ENCODE results near the gene RWDD3. TPM values are rescaled to one million over a fixed set of nuclear protein-coding genes. Genes with fewer than 3 reads are reported as not detected.

The RWDD3 gene
- total and polyA plus RNA-seq, 2 of the 13 experiments (the other 11 are each of a cell fraction or from before 2014, with no cell fraction given): 18.3 to 21.2 TPM

DNA sequence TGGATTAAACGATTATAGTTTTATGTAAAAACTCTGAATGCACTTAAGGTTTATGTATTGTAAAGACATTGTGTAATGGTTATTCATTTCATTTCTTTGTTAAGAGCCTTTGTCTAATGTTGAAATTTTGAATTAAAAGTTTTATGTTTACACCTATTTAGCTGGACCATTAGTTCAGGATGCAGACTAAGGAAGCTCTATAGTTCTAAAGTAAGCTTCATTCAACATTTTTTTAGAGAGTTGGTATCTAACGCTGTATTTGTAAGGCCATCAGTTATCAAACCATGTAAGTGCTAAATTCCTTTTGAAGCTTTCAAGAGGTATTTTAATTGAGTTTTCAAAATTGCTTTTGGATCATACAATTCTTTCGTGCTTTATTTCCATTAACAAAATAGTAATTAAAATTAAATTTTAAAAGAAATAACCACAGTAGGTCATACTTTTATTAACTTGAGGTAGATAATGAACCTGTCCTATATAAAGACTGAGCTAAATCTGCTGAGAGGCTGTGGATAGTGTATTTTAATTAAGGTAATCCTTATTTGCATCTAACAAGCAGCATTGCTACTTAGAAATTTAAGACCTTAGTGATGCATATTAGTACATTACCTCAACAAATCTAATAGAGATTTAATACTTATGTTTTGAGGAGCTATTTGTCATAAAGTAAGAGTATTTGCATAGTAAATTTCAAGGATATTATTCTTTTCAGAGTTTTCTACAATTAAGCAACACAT lies 47.9 kb downstream of the RWDD3 start:
- Histone ChIP-seq H3K27me3 (ENCODE audit: control insufficient read depth in 1 of 2, insufficient read depth in 2 of 2, low read length in 2 of 2) (no peaks in the 10 kb centered on the region), H4K20me1 (ENCODE audit: insufficient read depth, low read length) (no peaks in the 10 kb centered on the region), H3K9me3 (ENCODE audit: low read length) (no peaks in the 10 kb centered on the region), H3K36me3 (replicated peaks in 1 of 2; ENCODE audit: control insufficient read depth in 1 of 2, insufficient read depth in 2 of 2, low read length in 2 of 2) (no peaks in the 10 kb centered on the region; a peak in 1 of 5 replicates), H3K4me3 (replicated peaks in 1 of 3; ENCODE audit: insufficient read depth in 1 of 3, low read depth in 2 of 3, low read length in 3 of 3) (no peak overlapping the region), H3K79me2 (ENCODE audit: insufficient read depth, low read length) (no peaks in the 10 kb centered on the region), H2AFZ (ENCODE audit: low read length) (no peak overlapping the region), H3K4me1 (ENCODE audit: insufficient read depth, low read length) (peaks cover 10% of the 10 kb centered on the region), H3K9ac (ENCODE audit: insufficient read depth, low read depth, low read length) (no peak overlapping the region), H3K27ac (ENCODE audit: extremely low read length, insufficient read depth, low read length) (no peak overlapping the region), H3K4me2 (ENCODE audit: low read depth, low read length) (no peak overlapping the region)
- whole genome bisulfite sequencing (ENCODE audit: low lambda C conversion rate): 24% methylated on average over 3 of the region's 3 CpGs
- intact Hi-C loops (cut with micrococcal nuclease; ENCODE audit: unreplicated experiment) (no loop called here), in situ Hi-C loops (cut with HindIII; ENCODE audit: extremely low pct_ligation_motif_present, low pct_unique_long_range_greater_than_20kb) (no loop called here)
- DNase-seq (ENCODE audit: low spot score): no peak
- no peak for TF ChIP-seq PITX1 (CRISPR knock-in tag; IDR thresholded peaks at IDR 0.05)
- TF ChIP-seq HNF4A (CRISPR knock-in tag; IDR thresholded peaks at IDR 0.05): no peak
- TF ChIP-seq SNAI1 (CRISPR knock-in tag; IDR thresholded peaks at IDR 0.05; ENCODE audit: borderline replicate concordance): no peak
- no peak for TF ChIP-seq ZNF530 (CRISPR knock-in tag; IDR thresholded peaks at IDR 0.05; ENCODE audit: low read depth)
- TF ChIP-seq TOPORS (CRISPR knock-in tag; IDR thresholded peaks at IDR 0.05): no peak
- no peak for TF ChIP-seq JDP2 (CRISPR knock-in tag; IDR thresholded peaks at IDR 0.05; ENCODE audit: borderline replicate concordance)
- TF ChIP-seq, protein P1, sequence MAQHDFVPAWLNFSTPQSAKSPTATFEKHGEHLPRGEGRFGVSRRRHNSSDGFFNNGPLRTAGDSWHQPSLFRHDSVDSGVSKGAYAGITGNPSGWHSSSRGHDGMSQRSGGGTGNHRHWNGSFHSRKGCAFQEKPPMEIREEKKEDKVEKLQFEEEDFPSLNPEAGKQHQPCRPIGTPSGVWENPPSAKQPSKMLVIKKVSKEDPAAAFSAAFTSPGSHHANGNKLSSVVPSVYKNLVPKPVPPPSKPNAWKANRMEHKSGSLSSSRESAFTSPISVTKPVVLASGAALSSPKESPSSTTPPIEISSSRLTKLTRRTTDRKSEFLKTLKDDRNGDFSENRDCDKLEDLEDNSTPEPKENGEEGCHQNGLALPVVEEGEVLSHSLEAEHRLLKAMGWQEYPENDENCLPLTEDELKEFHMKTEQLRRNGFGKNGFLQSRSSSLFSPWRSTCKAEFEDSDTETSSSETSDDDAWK (CRISPR knock-in tag; IDR thresholded peaks at IDR 0.05): no peak
- no peak for FAIRE-seq
- BruUV-seq (replicated peaks): no TSS peak
- ChIA-PET CTCF (ENCODE audit: low intra/inter-chr PET ratio, low total read pairs) (no interaction called here), POLR2A (no interaction called here)
- no peak for ATAC-seq

DNA sequence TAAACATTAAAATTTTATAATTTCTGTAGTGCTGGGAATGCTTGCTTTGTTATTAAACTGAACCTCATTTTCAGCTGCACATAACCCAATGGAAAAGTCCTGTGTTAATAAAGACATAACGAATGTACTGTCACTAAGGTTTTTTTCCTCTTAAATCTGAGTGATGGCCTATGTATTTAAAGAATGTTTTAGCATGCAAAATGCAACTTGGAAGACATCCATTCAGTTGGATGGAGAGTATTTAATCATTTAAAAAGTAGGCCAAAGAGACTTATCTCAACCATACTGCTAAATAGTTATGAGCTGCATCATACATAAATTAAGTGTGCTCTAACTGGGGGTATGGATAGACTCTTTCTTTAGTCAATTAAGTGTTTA lies 48.5 kb downstream of the RWDD3 start:
- Histone ChIP-seq H3K27ac (ENCODE audit: extremely low read length, insufficient read depth, low read length) (no peak overlapping the region), H3K4me1 (ENCODE audit: insufficient read depth, low read length) (peaks cover 14% of the 10 kb centered on the region), H2AFZ (ENCODE audit: low read length) (no peak overlapping the region), H3K4me2 (ENCODE audit: low read depth, low read length) (no peak overlapping the region), H3K9me3 (ENCODE audit: low read length) (no peaks in the 10 kb centered on the region), H4K20me1 (ENCODE audit: insufficient read depth, low read length) (no peaks in the 10 kb centered on the region), H3K79me2 (ENCODE audit: insufficient read depth, low read length) (no peaks in the 10 kb centered on the region), H3K9ac (ENCODE audit: insufficient read depth, low read depth, low read length) (no peak overlapping the region), H3K36me3 (replicated peaks in 1 of 2; ENCODE audit: control insufficient read depth in 1 of 2, insufficient read depth in 2 of 2, low read length in 2 of 2) (no peaks in the 10 kb centered on the region; a peak in 1 of 5 replicates), H3K27me3 (ENCODE audit: control insufficient read depth in 1 of 2, insufficient read depth in 2 of 2, low read length in 2 of 2) (no peaks in the 10 kb centered on the region), H3K4me3 (replicated peaks in 1 of 3; ENCODE audit: insufficient read depth in 1 of 3, low read depth in 2 of 3, low read length in 3 of 3) (no peak overlapping the region)
- intact Hi-C loops (cut with micrococcal nuclease; ENCODE audit: unreplicated experiment): no loop called here
- CTCF ChIA-PET (ENCODE audit: low intra/inter-chr PET ratio, low total read pairs): no interaction called here
- no peak for DNase-seq (ENCODE audit: low spot score)
- no peak for ATAC-seq
- in situ Hi-C loops (cut with HindIII; ENCODE audit: extremely low pct_ligation_motif_present, low pct_unique_long_range_greater_than_20kb): no loop called here
- 0% methylated on average over 1 of the region's 1 CpG for WGBS (ENCODE audit: low lambda C conversion rate)
- no peak for FAIRE-seq
- POLR2A ChIA-PET: no interaction called here
- BruUV-seq (replicated peaks): no TSS peak
- TF ChIP-seq ZNF121 (CRISPR knock-in tag; IDR thresholded peaks at IDR 0.05) (no peak), HDAC2 (CRISPR knock-in tag; IDR thresholded peaks at IDR 0.05) (no peak), FOSL1 (CRISPR knock-in tag; IDR thresholded peaks at IDR 0.05; ENCODE audit: borderline replicate concordance) (no peak), SSRP1 (CRISPR knock-in tag; IDR thresholded peaks at IDR 0.05) (no peak), ZNF484 (CRISPR knock-in tag; IDR thresholded peaks at IDR 0.05; ENCODE audit: borderline replicate concordance, low read depth) (no peak), HOMEZ (CRISPR knock-in tag; IDR thresholded peaks at IDR 0.05; ENCODE audit: low read depth) (no peak), TCF7 (IDR thresholded peaks at IDR 0.05; ENCODE audit: low read depth) (no peak), PHF20 (CRISPR knock-in tag; IDR thresholded peaks at IDR 0.05) (no peak)

Measured in HepG2 (cell line).